ENCODE data around the gene ST7L.
"Not testable (repeated sequence)": the region's sequence is repeated elsewhere in the genome, so short reads cannot be mapped to it uniquely, and the experiment has no call there.

Gene ST7L

GRCh38 chr1:112513112-112513870, 105.7 kb downstream of the ST7L start:
- no peak for DNase-seq

GRCh38 chr1:112511897-112512296, 107.0 kb downstream of the ST7L start:
- DNase-seq: no peak

- DNase-seq: no peak
These were observed 108.6 kb downstream of the ST7L start for GRCh38 chr1:112510340-112510739.

GRCh38 chr1:112509660-112510178, 109.2 kb downstream of the ST7L start:
- DNase-seq: no peak

GRCh38 chr1:112509005-112509659, 109.8 kb downstream of the ST7L start:
- no peak for DNase-seq

- no peak for DNase-seq
These were observed 110.5 kb downstream of the ST7L start, which contains the start of gene WNT2B for GRCh38 chr1:112508278-112509004. Gene WNT2B, plus strand, starts transcription at chr1:112508965. Its CDS starts 298 bp downstream, at chr1:112509263.

- DNase-seq: no peak
These were observed 111.0 kb downstream of the ST7L start for GRCh38 chr1:112507921-112508277.

- DNase-seq: no peak
These were observed 111.6 kb downstream of the ST7L start for GRCh38 chr1:112507336-112507735.

GRCh38 chr1:112506731-112507130, 112.2 kb downstream of the ST7L start:
- no peak for DNase-seq

GRCh38 chr1:112506306-112506705, 112.6 kb downstream of the ST7L start:
- DNase-seq: no peak

- no peak for DNase-seq
These were observed 113.1 kb downstream of the ST7L start for GRCh38 chr1:112505878-112506277.

GRCh38 chr1:112505400-112505785, 113.5 kb downstream of the ST7L start:
- no peak for DNase-seq

- DNase-seq: no peak
These were observed 114.1 kb downstream of the ST7L start for GRCh38 chr1:112504661-112505399.

- DNase-seq: no peak
These were observed 114.8 kb downstream of the ST7L start for GRCh38 chr1:112504001-112504660.

- DNase-seq: no peak
These were observed 116.1 kb downstream of the ST7L start for GRCh38 chr1:112502826-112503225.

- no peak for DNase-seq
These were observed 116.9 kb downstream of the ST7L start for GRCh38 chr1:112501810-112502641.

GRCh38 chr1:112496290-112496689, 122.7 kb downstream of the ST7L start:
- no peak for DNase-seq

GRCh38 chr1:112493351-112493750, 125.6 kb downstream of the ST7L start:
- DNase-seq: no peak

- no peak for DNase-seq
These were observed 126.9 kb downstream of the ST7L start for GRCh38 chr1:112492076-112492475.

GRCh38 chr1:112488141-112488540, 130.8 kb downstream of the ST7L start:
- DNase-seq: no peak

- not testable (repeated sequence) for DNase-seq
These were observed 131.3 kb downstream of the ST7L start for GRCh38 chr1:112487686-112488085.

Data from NCI-H1436 treated with DMSO at 0.1 percent for 48 hours (cell line).